HG03175 (cell line): ENCODE data around the gene MORC1.

Source experiments
- ATAC-seq: cut with Tn5 transposase; IDR thresholded peaks from one replicate; pipeline ENCODE4 v1.9.1; 2021; ENCODE audit warnings: mild to moderate bottlenecking, moderate library complexity; ENCODE audit not compliant: unreplicated experiment

The MORC1 gene

DNA sequence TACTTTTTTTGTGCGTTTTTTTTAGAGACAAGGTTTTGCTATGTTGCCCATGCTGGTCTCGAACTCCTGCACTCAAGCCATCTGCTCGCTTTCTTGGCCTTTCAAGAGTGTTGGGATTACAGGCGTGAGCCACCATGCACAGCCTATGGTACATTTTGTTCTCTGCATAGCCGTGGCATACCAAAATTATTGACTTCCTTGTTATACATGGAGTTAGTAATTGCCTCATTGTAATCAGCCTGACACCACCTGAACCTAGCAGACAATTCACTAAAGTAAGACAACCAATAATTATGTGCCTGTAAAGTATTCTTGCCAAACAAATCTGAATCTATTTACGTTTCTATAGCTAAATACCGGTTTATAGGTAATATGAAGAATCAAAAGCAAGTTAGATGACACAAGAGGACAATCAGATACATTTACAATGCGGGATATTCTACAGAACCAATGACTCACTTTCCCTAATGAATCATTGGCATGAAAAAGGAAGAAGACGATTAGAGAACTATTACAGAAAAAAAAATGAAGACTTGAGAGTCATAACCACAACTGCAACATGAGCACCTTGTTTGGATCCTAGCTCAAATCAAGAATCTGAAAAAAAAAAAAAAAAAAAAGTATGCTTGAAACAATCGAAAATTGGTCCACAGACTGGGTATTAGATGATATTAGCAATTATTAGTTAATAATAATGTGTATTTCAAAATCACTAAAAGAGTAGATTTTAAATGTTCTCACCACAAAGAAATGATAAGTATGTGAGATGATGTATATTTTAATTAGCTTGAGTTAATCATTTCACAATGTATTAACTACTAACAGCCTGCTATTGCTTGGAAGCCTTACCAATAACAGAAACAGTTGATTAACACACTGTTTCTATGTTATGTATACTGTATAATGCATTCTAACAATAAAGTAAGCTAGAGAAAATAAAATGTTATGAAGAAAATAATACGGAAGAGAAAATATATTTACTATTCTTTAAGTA lies 171.3 kb downstream of the MORC1 start:
- no peak for ATAC-seq

DNA sequence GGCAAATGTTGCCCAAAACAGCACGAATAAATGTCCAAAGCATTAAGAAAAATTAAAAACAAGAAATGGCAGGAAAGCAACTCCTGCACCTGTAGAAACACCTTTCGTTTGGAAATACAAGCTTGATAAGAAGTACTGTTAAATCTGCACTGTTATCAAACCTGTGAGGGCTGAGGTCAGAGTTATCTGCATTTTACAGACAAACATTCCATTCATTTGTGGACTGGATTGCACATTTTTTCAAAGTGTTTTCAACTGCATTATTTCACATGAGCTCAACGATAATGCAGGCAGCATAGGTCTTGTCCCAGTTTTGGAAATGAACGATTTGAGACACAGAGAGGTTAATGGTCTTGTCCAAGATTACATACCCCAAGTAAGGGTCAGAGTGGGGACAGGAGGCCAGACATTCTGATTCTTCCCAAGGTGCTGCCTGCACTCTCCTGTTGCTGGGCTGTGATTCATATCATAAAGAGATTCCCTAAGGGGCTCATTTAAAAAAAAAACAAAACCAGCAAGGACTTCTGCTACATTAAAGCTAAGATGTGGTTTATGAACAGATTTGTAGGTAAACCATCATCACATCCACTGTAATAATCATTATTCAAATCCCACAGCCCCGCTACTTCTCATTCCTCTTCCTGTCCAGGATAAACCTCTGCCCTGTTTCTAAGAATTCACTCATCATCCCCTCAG lies 177.2 kb downstream of the MORC1 start:
- ATAC-seq, result no peak

GRCh38 chr3:108940166-108940565 lies 177.8 kb downstream of the MORC1 start:
- no peak for ATAC-seq

- no peak for ATAC-seq
These were observed 180.8 kb downstream of the MORC1 start for GRCh38 chr3:108936924-108937689.

DNA sequence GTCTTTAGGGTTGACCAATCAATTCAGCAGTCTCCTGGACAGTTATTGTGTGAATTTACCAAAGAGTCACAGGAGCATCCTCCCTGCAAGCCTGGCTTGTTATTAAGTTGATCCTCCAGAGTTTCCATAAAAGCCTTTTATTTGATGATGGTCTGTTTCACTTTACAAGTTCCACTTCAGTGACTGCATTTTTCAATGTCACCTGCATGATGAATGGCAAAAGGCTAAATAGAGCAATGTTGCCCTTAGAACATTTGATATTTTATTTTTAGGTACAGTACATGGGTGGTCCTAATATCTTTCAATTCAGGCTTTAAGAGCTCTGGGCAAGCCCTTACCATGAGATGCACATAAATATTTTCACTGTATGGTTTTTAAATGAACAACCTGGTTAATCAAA lies 186.9 kb downstream of the MORC1 start:
- no peak for ATAC-seq

DNA sequence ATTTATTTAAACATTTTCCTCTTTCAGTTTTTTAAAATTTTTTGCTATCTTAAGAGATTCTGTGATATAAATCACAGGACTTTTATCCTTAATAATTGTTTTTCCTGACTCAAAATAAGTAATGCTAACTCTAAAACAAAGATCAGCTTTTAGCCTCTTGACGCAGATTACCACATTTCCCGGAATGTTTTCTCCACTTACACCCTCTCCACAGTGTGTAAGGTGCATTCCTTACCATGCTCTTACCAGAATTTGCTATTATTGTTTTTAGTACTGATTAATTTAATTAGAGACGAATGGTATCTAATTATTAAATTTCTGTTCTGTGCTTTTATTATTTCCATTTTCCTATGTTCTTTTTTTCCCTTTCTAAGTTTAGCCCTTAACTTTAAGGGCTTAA lies 199.1 kb downstream of the MORC1 start:
- ATAC-seq, result no peak

GRCh38 chr3:108914774-108915641 lies 202.9 kb downstream of the MORC1 start:
- ATAC-seq, result peak; percentile 94

- ATAC-seq, result no peak
These were observed 208.1 kb downstream of the MORC1 start for GRCh38 chr3:108909799-108910198.
